ENCODE data around the gene MERTK. TPM values are rescaled to one million over a fixed set of nuclear protein-coding genes. Genes with fewer than 3 reads are reported as not detected.

MERTK gene
- total RNA-seq, 1 experiment from 2014 or later = 2.1 TPM

DNA sequence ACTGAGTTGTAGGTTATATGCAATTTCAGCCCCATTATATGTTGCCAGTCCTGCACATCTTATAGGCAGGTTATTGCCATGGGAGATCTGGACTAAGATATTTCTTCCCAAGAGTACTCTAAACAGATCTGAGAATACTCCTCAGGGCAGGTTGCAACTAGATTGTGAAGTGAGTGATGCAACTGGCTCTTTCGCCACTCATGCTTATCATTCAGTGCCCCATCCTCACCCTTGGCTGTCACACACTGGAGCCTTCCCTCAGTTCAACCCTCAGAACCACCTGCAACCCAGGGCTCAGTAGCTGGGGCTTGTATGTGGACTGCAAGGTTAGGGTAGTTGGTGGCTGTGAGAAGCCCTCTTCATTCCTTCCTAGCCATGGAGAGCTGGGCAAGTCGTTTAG lies 14.1 kb downstream of the MERTK start:
- TF ChIP-seq, protein P1, sequence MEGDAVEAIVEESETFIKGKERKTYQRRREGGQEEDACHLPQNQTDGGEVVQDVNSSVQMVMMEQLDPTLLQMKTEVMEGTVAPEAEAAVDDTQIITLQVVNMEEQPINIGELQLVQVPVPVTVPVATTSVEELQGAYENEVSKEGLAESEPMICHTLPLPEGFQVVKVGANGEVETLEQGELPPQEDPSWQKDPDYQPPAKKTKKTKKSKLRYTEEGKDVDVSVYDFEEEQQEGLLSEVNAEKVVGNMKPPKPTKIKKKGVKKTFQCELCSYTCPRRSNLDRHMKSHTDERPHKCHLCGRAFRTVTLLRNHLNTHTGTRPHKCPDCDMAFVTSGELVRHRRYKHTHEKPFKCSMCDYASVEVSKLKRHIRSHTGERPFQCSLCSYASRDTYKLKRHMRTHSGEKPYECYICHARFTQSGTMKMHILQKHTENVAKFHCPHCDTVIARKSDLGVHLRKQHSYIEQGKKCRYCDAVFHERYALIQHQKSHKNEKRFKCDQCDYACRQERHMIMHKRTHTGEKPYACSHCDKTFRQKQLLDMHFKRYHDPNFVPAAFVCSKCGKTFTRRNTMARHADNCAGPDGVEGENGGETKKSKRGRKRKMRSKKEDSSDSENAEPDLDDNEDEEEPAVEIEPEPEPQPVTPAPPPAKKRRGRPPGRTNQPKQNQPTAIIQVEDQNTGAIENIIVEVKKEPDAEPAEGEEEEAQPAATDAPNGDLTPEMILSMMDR (IDR thresholded peaks at IDR 0.05; ENCODE audit: unreplicated experiment) = no peak
- DNase-seq = no peak
- no peaks in the 10 kb centered on the region for H3K27me3 Mint-ChIP-seq (ENCODE audit: unreplicated experiment)
- H3K27ac Mint-ChIP-seq (ENCODE audit: unreplicated experiment) = no peak overlapping the region
- H3K4me1 Mint-ChIP-seq (ENCODE audit: low read depth, unreplicated experiment) = peaks cover 12% of the 10 kb centered on the region
- no peak overlapping the region for H3K4me3 Mint-ChIP-seq (ENCODE audit: low read depth, unreplicated experiment)
- CTCF ChIA-PET = no interaction called here
- no peaks in the 10 kb centered on the region for H3K36me3 Mint-ChIP-seq (ENCODE audit: insufficient read depth, unreplicated experiment)
- no TSS peak for BruUV-seq (replicated peaks)
- H3K9me3 Mint-ChIP-seq (ENCODE audit: low read depth, unreplicated experiment) = no peaks in the 10 kb centered on the region
- intact Hi-C loops (cut with micrococcal nuclease; ENCODE audit: unreplicated experiment) = no loop called here

DNA sequence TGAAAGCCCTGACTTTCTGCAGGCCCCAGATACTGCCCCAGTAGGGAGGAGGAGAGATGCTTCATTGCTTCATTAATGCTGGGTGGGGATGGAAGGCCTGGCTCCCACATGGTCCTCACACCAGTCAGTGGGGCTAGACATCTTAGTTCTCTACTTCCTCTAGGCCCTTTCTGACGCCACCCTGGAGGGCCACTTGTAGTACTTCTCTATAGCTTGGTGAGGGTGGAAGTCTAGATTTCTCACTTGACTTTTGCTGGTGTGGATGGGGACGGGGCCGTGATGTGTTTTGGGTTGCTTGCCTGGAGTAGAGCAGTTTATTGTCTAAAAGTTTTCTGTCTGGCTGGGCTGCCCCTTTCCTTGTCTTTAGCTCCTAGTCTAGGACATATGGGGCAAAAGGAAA lies 18.7 kb downstream of the MERTK start:
- no peak overlapping the region for H3K4me3 Mint-ChIP-seq (ENCODE audit: low read depth, unreplicated experiment)
- H3K4me1 Mint-ChIP-seq (ENCODE audit: low read depth, unreplicated experiment) = peaks cover 28% of the 10 kb centered on the region
- DNase-seq = no peak
- no peak overlapping the region for H3K27ac Mint-ChIP-seq (ENCODE audit: unreplicated experiment)
- CTCF ChIA-PET = no interaction called here
- TF ChIP-seq, protein P1 (IDR thresholded peaks at IDR 0.05; ENCODE audit: unreplicated experiment) = no peak
- intact Hi-C loops (cut with micrococcal nuclease; ENCODE audit: unreplicated experiment) = no loop called here
- BruUV-seq (replicated peaks) = no TSS peak
- H3K27me3 Mint-ChIP-seq (ENCODE audit: unreplicated experiment) = no peaks in the 10 kb centered on the region
- H3K9me3 Mint-ChIP-seq (ENCODE audit: low read depth, unreplicated experiment) = no peaks in the 10 kb centered on the region
- H3K36me3 Mint-ChIP-seq (ENCODE audit: insufficient read depth, unreplicated experiment) = no peaks in the 10 kb centered on the region

DNA sequence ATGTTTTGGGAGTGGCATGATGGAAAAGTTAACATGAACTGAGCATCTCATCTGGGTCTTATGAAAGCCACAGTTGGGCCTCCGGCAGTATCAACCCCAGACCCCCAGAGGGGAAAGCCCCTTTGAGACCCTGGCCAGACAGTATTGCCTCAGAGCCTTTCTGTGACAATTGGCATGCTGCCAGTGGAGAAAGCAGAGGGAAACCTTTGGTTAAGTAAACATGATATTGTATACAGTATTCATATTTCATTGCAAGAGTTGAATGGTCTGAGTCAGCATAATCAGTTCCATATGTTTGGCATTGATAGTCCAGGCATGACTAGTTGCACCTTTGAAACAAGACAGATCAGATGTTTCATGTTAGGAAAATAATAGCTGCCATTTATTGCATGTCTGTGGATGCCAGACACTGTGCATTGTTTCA lies 20.0 kb downstream of the MERTK start:
- no peak for DNase-seq
- TF ChIP-seq, protein P1 (IDR thresholded peaks at IDR 0.05; ENCODE audit: unreplicated experiment) = no peak
- CTCF ChIA-PET = interaction anchor here (1.0 to 1.6 kb wide), 3 partner anchors 9 to 21 kb away, joined by 3 to 5 read pairs (median 4); partner anchors contain the start of gene MERTK
- H3K9me3 Mint-ChIP-seq (ENCODE audit: low read depth, unreplicated experiment) = no peaks in the 10 kb centered on the region
- no peak overlapping the region for H3K4me3 Mint-ChIP-seq (ENCODE audit: low read depth, unreplicated experiment)
- H3K36me3 Mint-ChIP-seq (ENCODE audit: insufficient read depth, unreplicated experiment) = no peaks in the 10 kb centered on the region
- intact Hi-C loops (cut with micrococcal nuclease; ENCODE audit: unreplicated experiment) = no loop called here
- H3K27me3 Mint-ChIP-seq (ENCODE audit: unreplicated experiment) = no peaks in the 10 kb centered on the region
- H3K27ac Mint-ChIP-seq (ENCODE audit: unreplicated experiment) = peak overlapping the region; percentile 60
- H3K4me1 Mint-ChIP-seq (ENCODE audit: low read depth, unreplicated experiment) = peaks cover 37% of the 10 kb centered on the region
- no TSS peak for BruUV-seq (replicated peaks)

DNA sequence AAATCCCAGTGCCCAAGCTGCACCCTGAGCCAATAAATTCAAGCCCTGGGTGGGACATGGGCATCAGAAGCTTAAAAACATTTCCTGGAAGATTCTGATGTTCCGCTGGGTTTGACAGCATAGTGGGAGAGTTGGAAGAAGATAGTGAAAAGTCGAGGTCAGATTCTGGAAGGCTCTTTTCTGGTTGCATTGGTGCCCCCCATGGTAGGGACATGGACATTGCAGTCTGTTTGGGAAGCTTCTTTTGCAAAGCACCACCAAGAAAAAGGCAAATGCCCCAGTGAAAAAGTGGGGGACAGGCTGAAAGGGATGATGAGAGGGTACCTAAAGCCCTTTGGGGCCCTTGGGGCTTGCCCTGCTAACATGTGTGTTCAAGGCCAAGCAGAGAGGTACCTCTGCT lies 21.0 kb downstream of the MERTK start:
- no peaks in the 10 kb centered on the region for H3K27me3 Mint-ChIP-seq (ENCODE audit: unreplicated experiment)
- no TSS peak for BruUV-seq (replicated peaks)
- H3K9me3 Mint-ChIP-seq (ENCODE audit: low read depth, unreplicated experiment) = no peaks in the 10 kb centered on the region
- peak overlapping the region; percentile 82 for H3K27ac Mint-ChIP-seq (ENCODE audit: unreplicated experiment)
- peak overlapping the region; percentile 37 for H3K4me3 Mint-ChIP-seq (ENCODE audit: low read depth, unreplicated experiment)
- peaks cover 43% of the 10 kb centered on the region for H3K4me1 Mint-ChIP-seq (ENCODE audit: low read depth, unreplicated experiment)
- DNase-seq = no peak
- TF ChIP-seq, protein P1 (IDR thresholded peaks at IDR 0.05; ENCODE audit: unreplicated experiment) = no peak
- CTCF ChIA-PET = interaction anchor here (0.7 to 1.6 kb wide), 5 partner anchors 8 to 1321 kb away, joined by 3 to 5 read pairs (median 4); partner anchors contain the start of gene MERTK
- intact Hi-C loops (cut with micrococcal nuclease; ENCODE audit: unreplicated experiment) = no loop called here
- no peaks in the 10 kb centered on the region for H3K36me3 Mint-ChIP-seq (ENCODE audit: insufficient read depth, unreplicated experiment)
